Spleen (tissue), 7 donors: Measurements from ENCODE around the gene CLDN16.

ENCODE experiments used
- POLR2AphosphoS5 ChIP-seq, 3 donors: sonication (generic); formaldehyde crosslinking; IDR thresholded peaks; one replicate each; pipeline ENCODE4 v1.5.1; 2017; ENCODE audit warnings: antibody characterized with exemption in 3 of 3
- TF ChIP-seq, protein P1 (sequence below), 11 experiments: fragments of 200-600 bp in 7 of 11; fragments of 450-650 bp in 4 of 11; sonication (generic) in 4 of 11; IDR thresholded peaks in 8 of 11; conservative IDR thresholded peaks in 3 of 11; 1 replicate in 7 of 11; 2 replicates in 4 of 11; pipeline versions ENCODE4 v1.4.0 to v1.8.0; 2016 to 2021; ENCODE audit warnings: antibody characterized with exemption in 11 of 11, inconsistent platforms in 4 of 11, mild to moderate bottlenecking in 1 of 11
- donor health status: DM: no; HTN: no; CAD: no; lungs with moderate emphysema.
- donor health status: DM: no; HTN: no; CAD: no.
- donor health status: DM: no; HTN: no; CAD: no.

DNA sequence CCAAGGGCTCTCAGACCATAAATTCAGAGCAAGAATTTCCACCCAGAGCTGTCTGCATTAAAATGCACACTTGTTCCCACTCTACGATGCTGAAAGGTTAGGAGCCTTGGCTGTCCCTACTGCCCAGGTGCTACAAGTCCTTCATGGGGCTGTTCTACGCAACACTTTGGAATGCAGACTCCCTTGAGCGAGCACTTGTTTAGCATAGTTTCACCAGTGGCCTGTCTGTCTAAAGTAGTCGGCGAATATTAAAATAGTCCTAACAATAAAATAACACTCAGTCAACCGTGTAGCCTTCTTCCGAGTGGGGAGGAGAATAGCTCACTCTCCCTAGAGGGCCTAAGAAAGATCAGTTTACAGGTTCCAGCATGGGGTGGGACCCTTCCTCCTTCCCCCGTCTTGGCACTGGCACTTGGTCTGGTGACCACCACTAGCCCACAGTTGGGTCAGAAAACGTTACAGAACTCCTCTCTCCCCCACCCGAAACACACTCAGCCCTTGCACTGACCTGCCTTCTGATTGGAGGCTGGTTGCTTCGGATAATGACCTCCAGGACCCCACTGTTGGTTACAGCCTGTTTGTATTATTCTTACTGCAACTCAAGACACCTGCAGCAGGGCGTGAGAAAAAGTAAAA is at the start of gene CLDN16:
- TF ChIP-seq, protein P1, sequence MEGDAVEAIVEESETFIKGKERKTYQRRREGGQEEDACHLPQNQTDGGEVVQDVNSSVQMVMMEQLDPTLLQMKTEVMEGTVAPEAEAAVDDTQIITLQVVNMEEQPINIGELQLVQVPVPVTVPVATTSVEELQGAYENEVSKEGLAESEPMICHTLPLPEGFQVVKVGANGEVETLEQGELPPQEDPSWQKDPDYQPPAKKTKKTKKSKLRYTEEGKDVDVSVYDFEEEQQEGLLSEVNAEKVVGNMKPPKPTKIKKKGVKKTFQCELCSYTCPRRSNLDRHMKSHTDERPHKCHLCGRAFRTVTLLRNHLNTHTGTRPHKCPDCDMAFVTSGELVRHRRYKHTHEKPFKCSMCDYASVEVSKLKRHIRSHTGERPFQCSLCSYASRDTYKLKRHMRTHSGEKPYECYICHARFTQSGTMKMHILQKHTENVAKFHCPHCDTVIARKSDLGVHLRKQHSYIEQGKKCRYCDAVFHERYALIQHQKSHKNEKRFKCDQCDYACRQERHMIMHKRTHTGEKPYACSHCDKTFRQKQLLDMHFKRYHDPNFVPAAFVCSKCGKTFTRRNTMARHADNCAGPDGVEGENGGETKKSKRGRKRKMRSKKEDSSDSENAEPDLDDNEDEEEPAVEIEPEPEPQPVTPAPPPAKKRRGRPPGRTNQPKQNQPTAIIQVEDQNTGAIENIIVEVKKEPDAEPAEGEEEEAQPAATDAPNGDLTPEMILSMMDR (IDR thresholded peaks at IDR 0.05 in 8 of 11, conservative IDR thresholded peaks at IDR 0.05 in 3 of 11), result no peak
- no peak for TF ChIP-seq POLR2AphosphoS5 (IDR thresholded peaks at IDR 0.05)
